AG10803 (cell line): ENCODE results near the gene TMEM165.
"Not testable (repeated sequence)": the region's sequence is repeated elsewhere in the genome, so short reads cannot be mapped to it uniquely, and the experiment has no call there.

Experiments used
- DNase-seq: peaks from one replicate; pipeline ENCODE4 v3.0.0; 2010; ENCODE audit warnings: low read depth
- H3K4me3 ChIP-seq: 2 replicates; pipeline ENCODE4 v1.5.1; 2011; ENCODE audit warnings: mild to moderate bottlenecking, low read length, control low read depth
- CTCF ChIP-seq: conservative IDR thresholded peaks from 2 replicates; pipeline ENCODE4 v1.5.1; 2011; ENCODE audit warnings: mild to moderate bottlenecking, low read length, control low read depth, inconsistent platforms

The TMEM165 gene

GRCh38 chr4:55359397-55359916 is 36.3 kb upstream of the TMEM165 start:
- DNase-seq: peak; percentile 70
- no peak for TF ChIP-seq CTCF
- H3K4me3 ChIP-seq: peak overlapping the region; percentile 25

GRCh38 chr4:55362938-55363337 is 32.8 kb upstream of the TMEM165 start:
- not testable (repeated sequence) for DNase-seq, H3K4me3 ChIP-seq

- H3K4me3 ChIP-seq: no peak overlapping the region
- no peak for DNase-seq
- no peak for TF ChIP-seq CTCF
Measured at GRCh38 chr4:55363691-55364351, 31.9 kb upstream of the TMEM165 start.

DNA sequence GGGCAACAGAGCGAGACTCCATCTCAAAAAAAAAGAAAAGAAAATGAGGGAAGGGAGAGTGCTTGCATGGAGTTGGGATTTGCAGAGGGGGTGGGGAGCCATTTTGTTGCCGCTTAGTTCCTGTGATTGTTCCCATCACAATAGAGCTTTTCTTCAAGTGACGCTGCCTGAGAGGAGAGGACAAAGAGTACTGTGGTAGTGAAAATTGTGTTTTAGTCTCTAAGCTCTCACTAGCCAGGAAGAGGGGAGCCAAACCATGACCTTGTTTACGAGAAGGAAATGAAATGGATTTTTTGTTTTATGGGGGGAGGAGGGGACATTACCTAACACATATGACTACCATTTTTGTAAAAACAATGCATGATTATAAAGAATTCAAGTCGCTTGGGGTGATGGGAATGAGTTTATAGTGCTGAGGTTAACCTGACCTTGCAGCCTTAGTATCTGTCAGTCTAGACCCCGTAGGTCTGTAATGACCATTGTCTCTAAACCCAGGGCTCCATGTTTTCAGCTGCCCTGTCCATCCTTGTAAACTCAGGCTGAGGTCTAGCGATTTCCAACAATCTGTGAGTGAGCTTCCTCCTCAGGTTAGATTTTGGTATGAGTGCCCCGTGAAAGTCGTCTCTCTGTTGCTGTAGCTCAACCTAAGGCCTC is 30.9 kb upstream of the TMEM165 start:
- TF ChIP-seq CTCF: no peak
- no peak overlapping the region for H3K4me3 ChIP-seq
- no peak for DNase-seq

- no peak for DNase-seq
- no peak for TF ChIP-seq CTCF
- no peak overlapping the region for H3K4me3 ChIP-seq
Measured at GRCh38 chr4:55365345-55365728, 30.4 kb upstream of the TMEM165 start.

DNA sequence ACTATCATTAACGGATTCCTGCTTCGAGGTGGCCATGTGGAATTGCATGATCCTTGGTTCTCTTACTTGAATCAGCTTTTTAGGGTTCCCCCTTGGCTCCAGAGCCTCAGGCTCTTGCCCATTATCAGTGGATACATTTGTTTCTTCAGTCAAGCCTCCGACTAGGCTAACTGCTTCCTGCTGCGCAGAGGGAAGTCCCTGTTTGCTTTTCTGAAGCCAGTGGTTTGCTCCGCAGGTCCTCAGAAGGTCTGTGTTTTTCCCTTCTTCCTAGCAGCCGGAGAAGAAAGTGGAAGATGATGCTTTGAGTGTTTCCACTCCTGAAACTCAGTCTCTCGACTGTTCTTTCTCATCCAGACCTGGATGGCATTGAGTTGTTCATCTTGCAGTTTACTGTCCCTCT is 29.1 kb upstream of the TMEM165 start:
- H3K4me3 ChIP-seq: no peak overlapping the region
- no peak for TF ChIP-seq CTCF
- DNase-seq: no peak

GRCh38 chr4:55367084-55367722 is 28.6 kb upstream of the TMEM165 start:
- H3K4me3 ChIP-seq: no peak overlapping the region
- no peak for DNase-seq
- TF ChIP-seq CTCF: no peak
